Mesenteric fat pad (tissue), 1 donor: ENCODE measurements around the gene LTB4R. TPM values are rescaled to one million over a fixed set of nuclear protein-coding genes. Genes with fewer than 3 reads are reported as not detected.

Experiments used
- DNase-seq: peaks from one replicate; pipeline ENCODE4 v3.0.0-alpha.2; 2020; ENCODE audit warnings: low spot score
- total RNA-seq: library from RNA; stranded (reverse); fragmentation: NEBNext Ultra II Directional; extraction: Animal tissue kit (Norgen Biotek cat#: 25700); gene quantifications from one replicate; pipeline ENCODE4 v1.2.1, GENCODE V29; 2021
- donor health status: DM: yes; HTN: yes; CAD: no.

Gene LTB4R
- total RNA-seq, 1 donor from 2014 or later: 11.9 TPM

DNA sequence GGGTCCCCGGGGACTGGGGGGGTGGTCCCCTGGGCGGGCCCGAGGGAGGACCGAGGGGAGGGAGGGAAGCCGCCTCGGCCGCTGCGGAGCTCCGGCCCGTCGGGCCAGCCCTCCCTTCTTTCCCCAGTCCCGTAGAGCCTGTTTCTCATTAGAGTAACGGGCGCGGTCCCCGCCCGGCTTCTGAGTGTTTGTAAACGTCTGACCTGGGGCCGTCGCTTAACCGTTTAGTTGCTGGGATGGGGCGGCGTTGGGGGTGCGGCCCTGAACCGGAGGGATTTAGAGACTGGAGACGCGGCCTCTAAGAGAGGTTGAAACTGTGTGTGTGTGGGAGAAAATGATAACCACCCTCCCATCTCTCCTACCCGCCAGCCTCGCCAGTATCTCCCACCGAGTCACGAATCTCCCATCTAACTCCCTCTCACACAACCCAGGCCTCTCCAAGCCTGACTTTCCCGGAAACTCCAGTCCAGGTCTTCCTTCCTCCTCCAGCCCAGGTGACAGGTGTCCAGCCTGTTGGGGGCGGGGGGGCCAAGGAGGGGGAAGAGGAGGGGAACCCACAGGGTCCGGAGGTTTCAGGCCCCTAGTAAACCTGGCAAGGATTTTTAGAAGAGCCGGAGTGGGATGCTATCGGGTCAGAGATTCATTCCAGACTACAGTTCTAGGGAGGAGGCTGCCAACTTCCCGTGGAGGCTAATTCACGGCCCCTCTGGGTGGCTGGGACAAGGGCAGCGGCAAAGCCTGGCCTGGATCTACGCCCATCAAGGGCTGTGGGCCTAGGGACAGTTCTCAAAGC, 55.6 kb downstream of the LTB4R start:
- peak; percentile 95 for DNase-seq

Other genes with a start within 250 kb of the LTB4R start
- gene CPNE6, start 239.9 kb upstream of the LTB4R start, total RNA-seq: not detected
- gene PCK2, start 217.2 kb upstream of the LTB4R start, total RNA-seq: 39.1 TPM
- 31.7 TPM for gene DCAF11, start 196.7 kb upstream of the LTB4R start, total RNA-seq
- 1.6 TPM for gene NRL, start 196.6 kb upstream of the LTB4R start, total RNA-seq
- 0.58 TPM for gene FITM1, start 180.8 kb upstream of the LTB4R start, total RNA-seq
- gene PSME1, start 175.3 kb upstream of the LTB4R start, total RNA-seq: 121 TPM
- gene EMC9, start 169.9 kb upstream of the LTB4R start, total RNA-seq: 15.5 TPM
- 113 TPM for gene PSME2, start 164.9 kb upstream of the LTB4R start, total RNA-seq
- 60.0 TPM for gene RNF31, start 164.0 kb upstream of the LTB4R start, total RNA-seq
- 102 TPM for gene IRF9, start 150.2 kb upstream of the LTB4R start, total RNA-seq
- gene REC8, start 139.4 kb upstream of the LTB4R start, total RNA-seq: 31.5 TPM
- gene IPO4, start 122.7 kb upstream of the LTB4R start, total RNA-seq: 46.3 TPM
- gene TM9SF1, start 116.1 kb upstream of the LTB4R start, total RNA-seq: 51.0 TPM
- not detected for gene TSSK4, start 105.8 kb upstream of the LTB4R start, total RNA-seq
- 58.7 TPM for gene CHMP4A, start 98.0 kb upstream of the LTB4R start, total RNA-seq
- 10.3 TPM for gene MDP1, start 95.4 kb upstream of the LTB4R start, total RNA-seq
- gene NEDD8, start 79.1 kb upstream of the LTB4R start, total RNA-seq: 169 TPM
- 46.5 TPM for gene GMPR2, start 78.6 kb upstream of the LTB4R start, total RNA-seq
- 73.3 TPM for gene TINF2, start 68.9 kb upstream of the LTB4R start, total RNA-seq
- 0.77 TPM for gene TGM1, start 48.3 kb upstream of the LTB4R start, total RNA-seq
- 17.0 TPM for gene RABGGTA, start 39.9 kb upstream of the LTB4R start, total RNA-seq
- gene DHRS1, start 11.7 kb upstream of the LTB4R start, total RNA-seq: 19.0 TPM
- gene NOP9, start 11.7 kb upstream of the LTB4R start, total RNA-seq: 23.4 TPM
- gene CIDEB, start 3.5 kb upstream of the LTB4R start, total RNA-seq: 19.1 TPM
- gene LTB4R2, start 1.4 kb upstream of the LTB4R start, total RNA-seq: 7.2 TPM
- gene ADCY4, start 23.6 kb downstream of the LTB4R start, total RNA-seq: 59.6 TPM
- gene RIPK3, start 28.5 kb downstream of the LTB4R start, total RNA-seq: 12.7 TPM
- 41.3 TPM for gene NFATC4, start 56.7 kb downstream of the LTB4R start, total RNA-seq
- 11.7 TPM for gene NYNRIN, start 87.5 kb downstream of the LTB4R start, total RNA-seq
- 5.0 TPM for gene CBLN3, start 118.2 kb downstream of the LTB4R start, total RNA-seq
- gene KHNYN, start 118.5 kb downstream of the LTB4R start, total RNA-seq: 41.4 TPM
- 50.1 TPM for gene SDR39U1, start 131.3 kb downstream of the LTB4R start, total RNA-seq
- 1.4 TPM for gene CMA1, start 196.8 kb downstream of the LTB4R start, total RNA-seq